IMR-90 (cell line): ENCODE data around the gene HCN2. TPM values are rescaled to one million over a fixed set of nuclear protein-coding genes. Genes with fewer than 3 reads are reported as not detected.
A peak's percentile ranks its signal among the peaks of the same experiment; 100 is the strongest.

Source experiments
- ATAC-seq: fragments of 200-7000 bp; cut with Tn5 transposase; 2 replicates; pipeline ENCODE4 v1.9.1; 2020; ENCODE audit warnings: low read depth, mild to moderate bottlenecking, moderate library complexity
- BruUV-seq: library from RNA; stranded (reverse); fragments of 400-500 nt; replicated peaks from 2 replicates; lab custom pipeline; 2021; lab: Mats Ljungman, UMichigan
- CTCF ChIA-PET: fragments of 300-600 bp; formaldehyde crosslinking; extraction: SDS; loops from one replicate; lab custom pipeline; 2021; ENCODE audit warnings: antibody characterized with exemption; lab: Yijun Ruan, JAX
- POLR2A ChIA-PET: fragments of 300-600 bp; sonication (Branson Sonifier 250); formaldehyde crosslinking; loops from one replicate; lab custom pipeline; 2022; ENCODE audit warnings: antibody characterized with exemption; ENCODE audit not compliant: unreplicated experiment; lab: Charles Lee
- DNase-seq: peaks from one replicate; pipeline ENCODE4 v3.0.0; 2013
- H2AFZ ChIP-seq: replicated peaks from 2 replicates; pipeline ENCODE3; 2013; ENCODE audit warnings: low read length, mild to moderate bottlenecking; ENCODE audit not compliant: poor library complexity
- H2AK5ac ChIP-seq: 2 replicates; pipeline ENCODE4 v1.6.1; 2013; ENCODE audit warnings: low read depth, low read length, inconsistent platforms
- H2AK9ac ChIP-seq: replicated peaks from 2 replicates; pipeline ENCODE3; 2013; ENCODE audit warnings: mild to moderate bottlenecking, low read depth, low read length, moderate library complexity; ENCODE audit not compliant: poor library complexity
- H2BK120ac ChIP-seq: 2 replicates; pipeline ENCODE4 v1.6.1; 2013; ENCODE audit warnings: low read depth, low read length, inconsistent platforms
- H2BK15ac ChIP-seq: 3 replicates; pipeline ENCODE4 v1.6.1; 2013; ENCODE audit warnings: low read depth, low read length, inconsistent platforms
- H2BK20ac ChIP-seq: 2 replicates; pipeline ENCODE4 v1.6.1; 2013; ENCODE audit warnings: low read depth, mild to moderate bottlenecking, inconsistent platforms, low read length, moderate library complexity
- H2BK5ac ChIP-seq: 2 replicates; pipeline ENCODE4 v1.6.1; 2013; ENCODE audit warnings: mild to moderate bottlenecking, low read depth, low read length, inconsistent platforms; ENCODE audit not compliant: poor library complexity, severe bottlenecking
- H3K14ac ChIP-seq: replicated peaks from 2 replicates; pipeline ENCODE4 v1.6.1; 2013; ENCODE audit warnings: low read depth, low read length, inconsistent platforms
- H3K18ac ChIP-seq: 2 replicates; pipeline ENCODE4 v1.6.1; 2013; ENCODE audit warnings: low read depth, low read length, control low read depth
- H3K23ac ChIP-seq: 2 replicates; pipeline ENCODE4 v1.6.1; 2013; ENCODE audit warnings: low read depth, low read length, inconsistent platforms
- H3K27ac ChIP-seq: 2 replicates; pipeline ENCODE4 v1.5.1; 2013; ENCODE audit warnings: mild to moderate bottlenecking, control low read depth, low read length; ENCODE audit not compliant: insufficient read depth
- H3K27me3 ChIP-seq: 2 replicates; pipeline ENCODE4 v1.6.1; 2013; ENCODE audit warnings: low read length; ENCODE audit not compliant: control insufficient read depth, insufficient read depth
- H3K36me3 ChIP-seq: 2 replicates; pipeline ENCODE4 v1.6.1; 2013; ENCODE audit warnings: low read length, mixed read lengths; ENCODE audit not compliant: control insufficient read depth, insufficient read depth
- H3K4ac ChIP-seq: 2 replicates; pipeline ENCODE4 v1.6.1; 2013; ENCODE audit warnings: low read depth, low read length, inconsistent platforms
- H3K4me1 ChIP-seq: 2 replicates; pipeline ENCODE4 v1.6.1; 2013; ENCODE audit warnings: low read length, mixed read lengths; ENCODE audit not compliant: control insufficient read depth, insufficient read depth
- H3K4me2 ChIP-seq: 2 replicates; pipeline ENCODE4 v1.6.1; 2013; ENCODE audit warnings: low read depth, mild to moderate bottlenecking, control low read depth, low read length, moderate library complexity
- H3K4me3 ChIP-seq: 2 replicates; pipeline ENCODE4 v1.5.1; 2013; ENCODE audit warnings: low read depth, mild to moderate bottlenecking, control low read depth, low read length, moderate library complexity; ENCODE audit not compliant: insufficient read depth
- H3K56ac ChIP-seq: 2 replicates; pipeline ENCODE4 v1.6.1; 2013; ENCODE audit warnings: low read length, inconsistent platforms; ENCODE audit not compliant: insufficient read depth; ENCODE audit errors: extremely low read depth
- H3K79me1 ChIP-seq, 2 experiments: 2 replicates each; pipeline ENCODE4 v1.6.1; 2013; ENCODE audit warnings: low read length in 2 of 2, inconsistent platforms in 1 of 2, low read depth in 1 of 2
- H3K9ac ChIP-seq: 2 replicates; pipeline ENCODE4 v1.6.1; 2013; ENCODE audit warnings: low read depth, low read length, control low read depth
- H3K9me1 ChIP-seq: 2 replicates; pipeline ENCODE4 v1.6.1; 2013; ENCODE audit warnings: low read length, inconsistent platforms; ENCODE audit not compliant: insufficient read depth
- H3K9me3 ChIP-seq: 2 replicates; pipeline ENCODE4 v1.6.1; 2013; ENCODE audit warnings: low read length; ENCODE audit not compliant: control insufficient read depth, insufficient read depth
- H4K20me1 ChIP-seq: 2 replicates; pipeline ENCODE4 v1.6.1; 2013; ENCODE audit warnings: low read length, inconsistent platforms; ENCODE audit not compliant: insufficient read depth
- H4K5ac ChIP-seq: 2 replicates; pipeline ENCODE4 v1.6.1; 2013; ENCODE audit warnings: mild to moderate bottlenecking, low read depth, low read length, control low read depth
- H4K8ac ChIP-seq, 2 experiments: 2 replicates each; pipeline ENCODE4 v1.6.1; 2013; ENCODE audit warnings: low read depth in 2 of 2, low read length in 2 of 2, control low read depth in 1 of 2, inconsistent platforms in 1 of 2
- H4K91ac ChIP-seq: 2 replicates; pipeline ENCODE4 v1.6.1; 2013; ENCODE audit warnings: low read depth, low read length, inconsistent platforms; ENCODE audit not compliant: insufficient read depth
- CHD1 ChIP-seq: IDR thresholded peaks from 2 replicates; pipeline ENCODE4 v1.6.1; 2012; ENCODE audit warnings: low read depth, low read length, improper control_type of control experiment
- FOS ChIP-seq: fragments of 150-350 bp; IDR thresholded peaks from 2 replicates; pipeline ENCODE4 v1.6.1; 2016; ENCODE audit warnings: low read depth, low read length
- MAFK ChIP-seq: IDR thresholded peaks from 2 replicates; pipeline ENCODE4 v1.6.1; 2012; ENCODE audit warnings: low read depth, low read length, improper control_type of control experiment
- MAZ ChIP-seq: IDR thresholded peaks from 2 replicates; pipeline ENCODE4 v1.6.1; 2012; ENCODE audit warnings: low read depth, mild to moderate bottlenecking, low read length, improper control_type of control experiment, moderate library complexity, borderline replicate concordance
- MXI1 ChIP-seq: IDR thresholded peaks from 2 replicates; pipeline ENCODE4 v1.6.1; 2012; ENCODE audit warnings: low read depth, mild to moderate bottlenecking, low read length, moderate library complexity, borderline replicate concordance
- NFE2L2 ChIP-seq: fragments of 150-350 bp; IDR thresholded peaks from 2 replicates; pipeline ENCODE4 v1.6.1; 2016; ENCODE audit warnings: low read depth, mild to moderate bottlenecking, low read length
- POLR2A ChIP-seq: IDR thresholded peaks from 2 replicates; pipeline ENCODE4 v1.6.1; 2012; ENCODE audit warnings: mild to moderate bottlenecking, low read depth, low read length
- SMC3 ChIP-seq: fragments of 150-350 bp; IDR thresholded peaks from 2 replicates; pipeline ENCODE4 v1.6.1; 2016; ENCODE audit warnings: low read depth, mild to moderate bottlenecking, antibody characterized with exemption, low read length, moderate library complexity
- USF2 ChIP-seq: fragments of 150-350 bp; IDR thresholded peaks from 2 replicates; pipeline ENCODE4 v1.6.1; 2017; ENCODE audit warnings: mild to moderate bottlenecking, antibody characterized with exemption, low read length, low read depth
- WGBS, 2 experiments: methylation state at CpG; one replicate each; pipeline versions ENCODE4 v1.1.5 to v1.1.7; 2013; ENCODE audit warnings: missing lambda C conversion rate in 2 of 2; ENCODE audit not compliant: insufficient read length in 1 of 2; ENCODE audit errors: extremely low coverage in 2 of 2; 5-methylcytosine and 5-hydroxymethylcytosine counted together
- dilution Hi-C: fragments of 300-500 bp; cut with HindIII; formaldehyde crosslinking; loops from one replicate; pipeline ENCODE4 v1.14.3; 2018; ENCODE audit warnings: low sequenced_read_pairs; ENCODE audit not compliant: unreplicated experiment
- in situ Hi-C: fragments of 300-500 bp; cut with MboI; formaldehyde crosslinking; loops from 3 replicates; pipeline ENCODE4 v1.14.3; 2019; ENCODE audit warnings: low sequenced_read_pairs, inconsistent platforms, mixed read lengths
- intact Hi-C: fragments of 100-400 bp; cut with micrococcal nuclease; formaldehyde crosslinking; loops from 2 replicates; pipeline ENCODE4 v1.10.0; 2022
- polyA plus RNA-seq, 3 experiments: library from polyadenylated mRNA; depleted of rRNA; stranded (reverse); fragments of >200 nt; gene quantifications; 2 replicates each; pipeline ENCODE4 v1.2.3, GENCODE V29; 2012; ENCODE audit warnings: low replicate concordance in 1 of 3
- total RNA-seq: library from RNA; depleted of rRNA; stranded (reverse); fragments of >200 nt; gene quantifications from 2 replicates; pipeline ENCODE4 v1.2.3, GENCODE V29; 2012
- TF ChIP-seq, protein P1 (sequence below): fragments of 150-350 bp; IDR thresholded peaks from 2 replicates; pipeline ENCODE4 v1.6.1; 2016; ENCODE audit warnings: low read depth, mild to moderate bottlenecking, low read length, moderate library complexity, borderline replicate concordance
- TF ChIP-seq, protein P2 (sequence below): conservative IDR thresholded peaks from 2 replicates; pipeline ENCODE4 v1.5.1; 2012; ENCODE audit warnings: mild to moderate bottlenecking, low read depth, low read length, improper control_type of control experiment

HCN2 gene
- total and polyA plus RNA-seq, 2 of the 4 experiments (the other 2 are of a cell fraction): 0.72 to 2.6 TPM

GRCh38 chr19:542173-542866 lies 47.4 kb upstream of the HCN2 start:
- Histone ChIP-seq H3K4me1 (no peaks in the 10 kb centered on the region), H2AFZ (no peak overlapping the region), H3K23ac (no peak overlapping the region), H2BK5ac (no peak overlapping the region), H4K20me1 (peaks cover 14% of the 10 kb centered on the region), H3K9me1 (peaks cover 8% of the 10 kb centered on the region), H2BK20ac (no peak overlapping the region), H2BK15ac (no peak overlapping the region), H3K9ac (no peak overlapping the region), H3K27me3 (no peaks in the 10 kb centered on the region), H3K36me3 (peaks cover 39% of the 10 kb centered on the region), H3K14ac (no peak overlapping the region), H3K56ac (no peak overlapping the region), H3K9me3 (no peaks in the 10 kb centered on the region), H2BK120ac (no peak overlapping the region), H4K91ac (no peak overlapping the region), H3K4me2 (no peak overlapping the region), H3K4ac (no peak overlapping the region), H3K27ac (no peak overlapping the region), H2AK9ac (peak overlapping the region; percentile 28), H4K5ac (no peak overlapping the region), H3K79me1 (peaks cover 7 to 12% of the 10 kb centered on the region in 2 experiments; a peak in 2 of 4 replicates), H2AK5ac (no peak overlapping the region), H3K4me3 (no peak overlapping the region), H3K18ac (no peak overlapping the region), H4K8ac (no peak overlapping the region)
- CTCF ChIA-PET: no interaction called here
- intact Hi-C loops: no loop called here
- dilution Hi-C loops: no loop called here
- DNase-seq: no peak
- ATAC-seq: no peak
- no peak for TF ChIP-seq SMC3
- TF ChIP-seq CHD1: no peak
- no peak for TF ChIP-seq NFE2L2
- TF ChIP-seq MAZ: no peak
- TF ChIP-seq USF2: no peak
- no peak for TF ChIP-seq MXI1
- TF ChIP-seq, protein P1, sequence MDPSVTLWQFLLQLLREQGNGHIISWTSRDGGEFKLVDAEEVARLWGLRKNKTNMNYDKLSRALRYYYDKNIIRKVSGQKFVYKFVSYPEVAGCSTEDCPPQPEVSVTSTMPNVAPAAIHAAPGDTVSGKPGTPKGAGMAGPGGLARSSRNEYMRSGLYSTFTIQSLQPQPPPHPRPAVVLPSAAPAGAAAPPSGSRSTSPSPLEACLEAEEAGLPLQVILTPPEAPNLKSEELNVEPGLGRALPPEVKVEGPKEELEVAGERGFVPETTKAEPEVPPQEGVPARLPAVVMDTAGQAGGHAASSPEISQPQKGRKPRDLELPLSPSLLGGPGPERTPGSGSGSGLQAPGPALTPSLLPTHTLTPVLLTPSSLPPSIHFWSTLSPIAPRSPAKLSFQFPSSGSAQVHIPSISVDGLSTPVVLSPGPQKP: no peak
- no peak for TF ChIP-seq MAFK
- TF ChIP-seq, protein P2, sequence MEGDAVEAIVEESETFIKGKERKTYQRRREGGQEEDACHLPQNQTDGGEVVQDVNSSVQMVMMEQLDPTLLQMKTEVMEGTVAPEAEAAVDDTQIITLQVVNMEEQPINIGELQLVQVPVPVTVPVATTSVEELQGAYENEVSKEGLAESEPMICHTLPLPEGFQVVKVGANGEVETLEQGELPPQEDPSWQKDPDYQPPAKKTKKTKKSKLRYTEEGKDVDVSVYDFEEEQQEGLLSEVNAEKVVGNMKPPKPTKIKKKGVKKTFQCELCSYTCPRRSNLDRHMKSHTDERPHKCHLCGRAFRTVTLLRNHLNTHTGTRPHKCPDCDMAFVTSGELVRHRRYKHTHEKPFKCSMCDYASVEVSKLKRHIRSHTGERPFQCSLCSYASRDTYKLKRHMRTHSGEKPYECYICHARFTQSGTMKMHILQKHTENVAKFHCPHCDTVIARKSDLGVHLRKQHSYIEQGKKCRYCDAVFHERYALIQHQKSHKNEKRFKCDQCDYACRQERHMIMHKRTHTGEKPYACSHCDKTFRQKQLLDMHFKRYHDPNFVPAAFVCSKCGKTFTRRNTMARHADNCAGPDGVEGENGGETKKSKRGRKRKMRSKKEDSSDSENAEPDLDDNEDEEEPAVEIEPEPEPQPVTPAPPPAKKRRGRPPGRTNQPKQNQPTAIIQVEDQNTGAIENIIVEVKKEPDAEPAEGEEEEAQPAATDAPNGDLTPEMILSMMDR: no peak
- no peak for TF ChIP-seq FOS
- no peak for TF ChIP-seq POLR2A
- in situ Hi-C loops: no loop called here
- no TSS peak for BruUV-seq
- WGBS, 2 experiments: 93% methylated on average over 24 of the region's 34 CpGs; no CpG with 5 or more reads in 1 of the 2 experiments
- POLR2A ChIA-PET: no interaction called here
